Naive thymus-derived CD4-positive, alpha-beta T cell (primary cell): ENCODE data around the gene TAS2R50. TPM values are rescaled to one million over a fixed set of nuclear protein-coding genes. Genes with fewer than 3 reads are reported as not detected.
"Not testable (repeated sequence)": the region's sequence is repeated elsewhere in the genome, so short reads cannot be mapped to it uniquely, and the experiment has no call there.

Source experiments
- ATAC-seq: fragments of 150-1000 bp; cut with Tn5 transposase; 2 replicates; pipeline ENCODE4 v1.10.0; 2021; ENCODE audit warnings: mild to moderate bottlenecking, moderate library complexity
- CTCF ChIA-PET: fragments of 350-600 bp; sonication (Branson Sonifier 250); formaldehyde crosslinking; loops from one replicate; lab custom pipeline; 2021; ENCODE audit warnings: antibody characterized with exemption; lab: Charles Lee
- POLR2A ChIA-PET: fragments of 350-600 bp; sonication (Branson Sonifier 250); formaldehyde crosslinking; loops from one replicate; lab custom pipeline; 2021; ENCODE audit warnings: antibody characterized with exemption, inconsistent platforms; lab: Charles Lee
- DNase-seq, 9 donors: peaks; one replicate each; pipeline versions ENCODE4 v3.0.0 to v3.0.0-alpha.2; 2020 to 2022; ENCODE audit warnings: mixed read lengths in 1 of 9
- H3K27ac ChIP-seq: one replicate; pipeline ENCODE4 v1.7.0; 2013; ENCODE audit warnings: mild to moderate bottlenecking, low read depth, low read length, moderate library complexity
- H3K27me3 ChIP-seq, 2 donors: one replicate each; pipeline ENCODE4 v1.7.0; 2013; ENCODE audit warnings: low read length in 2 of 2, mild to moderate bottlenecking in 2 of 2, moderate library complexity in 2 of 2; ENCODE audit not compliant: control insufficient read depth in 2 of 2, insufficient read depth in 2 of 2
- H3K36me3 ChIP-seq, 3 experiments: 1 replicate in 2 of 3; 2 replicates in 1 of 3; pipeline ENCODE4 v1.7.0; 2013; ENCODE audit warnings: low read length in 3 of 3, mild to moderate bottlenecking in 3 of 3, moderate library complexity in 1 of 3; ENCODE audit not compliant: insufficient read depth in 3 of 3, control insufficient read depth in 2 of 3
- H3K4me1 ChIP-seq, 2 donors: one replicate each; pipeline ENCODE4 v1.7.0; 2013; ENCODE audit warnings: low read length in 2 of 2, mild to moderate bottlenecking in 2 of 2, moderate library complexity in 1 of 2; ENCODE audit not compliant: control insufficient read depth in 2 of 2, insufficient read depth in 2 of 2
- H3K4me3 ChIP-seq: 2 replicates; pipeline ENCODE4 v1.7.0; 2013; ENCODE audit warnings: mild to moderate bottlenecking, low read length
- H3K9me3 ChIP-seq, 3 experiments: 1 replicate in 2 of 3; 2 replicates in 1 of 3; pipeline ENCODE4 v1.7.0; 2013; ENCODE audit warnings: low read length in 3 of 3; ENCODE audit not compliant: control insufficient read depth in 2 of 3
- H3K27ac Mint-ChIP-seq, 9 donors: one replicate each; pipeline ENCODE4 v1.8.0; 2020 to 2022; ENCODE audit warnings: mixed read lengths in 9 of 9, mild to moderate bottlenecking in 8 of 9, moderate library complexity in 5 of 9, inconsistent platforms in 2 of 9
- H3K27me3 Mint-ChIP-seq, 5 donors: one replicate each; pipeline ENCODE4 v1.8.0; 2021 to 2022; ENCODE audit warnings: mixed read lengths in 5 of 5, mild to moderate bottlenecking in 1 of 5
- H3K36me3 Mint-ChIP-seq, 5 donors: one replicate each; pipeline ENCODE4 v1.8.0; 2020 to 2022; ENCODE audit warnings: mixed read lengths in 5 of 5, mild to moderate bottlenecking in 3 of 5, inconsistent platforms in 1 of 5
- H3K4me1 Mint-ChIP-seq, 7 donors: one replicate each; pipeline ENCODE4 v1.8.0; 2020 to 2022; ENCODE audit warnings: mixed read lengths in 7 of 7, mild to moderate bottlenecking in 3 of 7, inconsistent platforms in 1 of 7
- H3K4me3 Mint-ChIP-seq, 10 donors: one replicate each; pipeline ENCODE4 v1.8.0; 2020 to 2022; ENCODE audit warnings: mild to moderate bottlenecking in 10 of 10, mixed read lengths in 10 of 10, moderate library complexity in 6 of 10, inconsistent platforms in 2 of 10
- H3K9me3 Mint-ChIP-seq, 11 donors: one replicate each; pipeline ENCODE4 v1.8.0; 2020 to 2022; ENCODE audit warnings: mixed read lengths in 11 of 11, mild to moderate bottlenecking in 4 of 11, inconsistent platforms in 1 of 11, moderate library complexity in 1 of 11
- intact Hi-C, 2 donors: fragments of 100-400 bp; cut with micrococcal nuclease; formaldehyde crosslinking; loops; one replicate each; pipeline ENCODE4 v1.15.1; 2023
- polyA plus RNA-seq, 2 donors: library from polyadenylated mRNA; unstranded; fragments of 300-500 nt; fragmentation: Illumina TruSeq; gene quantifications; one replicate each; pipeline ENCODE4 v1.2.3, GENCODE V29; 2021
- total RNA-seq, 6 experiments: library from RNA in 5 of 6; stranded (reverse) in 5 of 6; gene quantifications; 1 replicate in 5 of 6; 2 replicates in 1 of 6; pipeline ENCODE4 v1.2.3 and lab custom pipeline; 2021 to 2026

The TAS2R50 gene, protein sequence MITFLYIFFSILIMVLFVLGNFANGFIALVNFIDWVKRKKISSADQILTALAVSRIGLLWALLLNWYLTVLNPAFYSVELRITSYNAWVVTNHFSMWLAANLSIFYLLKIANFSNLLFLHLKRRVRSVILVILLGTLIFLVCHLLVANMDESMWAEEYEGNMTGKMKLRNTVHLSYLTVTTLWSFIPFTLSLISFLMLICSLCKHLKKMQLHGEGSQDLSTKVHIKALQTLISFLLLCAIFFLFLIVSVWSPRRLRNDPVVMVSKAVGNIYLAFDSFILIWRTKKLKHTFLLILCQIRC
- 1 to 10 TPM in 4 of 5 experiments, under 1 TPM in 1; 0.72 to 1.9 (median 1.5) TPM for total RNA-seq
- polyA plus RNA-seq = not detected
- total RNA-seq (lab: John Stamatoyannopoulos, UW) = 0.67 reads per million

DNA sequence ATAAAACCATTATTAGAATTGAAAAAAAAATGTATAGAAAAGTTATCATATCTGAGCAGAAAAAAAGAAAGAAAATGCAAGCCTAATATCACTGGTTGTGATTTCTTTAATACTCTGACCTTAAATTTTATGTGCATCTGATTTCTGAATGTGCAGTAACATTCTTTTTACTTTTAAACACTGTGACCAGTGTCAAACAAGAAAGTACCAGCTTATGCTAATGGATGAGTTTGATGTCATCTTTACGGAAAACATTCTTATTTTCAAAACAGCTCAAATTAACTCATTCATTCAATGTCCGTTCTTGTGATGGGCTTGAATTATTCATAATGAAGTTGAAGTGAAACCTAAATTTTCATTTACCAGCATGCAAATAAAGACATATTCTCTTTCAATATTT is at the start of gene TAS2R50:
TSS of gene TAS2R50 (minus strand) at position 101 of the 400 bp plus-strand sequence. CDS start at position 49, 52 bp downstream.
- Histone ChIP-seq H3K4me3 (no peak within 1 kb of the TSS), H3K4me1 (peaks cover 13 to 17% of the 10 kb centered on the region in 2 donors), H3K27me3 (no peaks in the 10 kb centered on the region), H3K27ac (no peak within 1 kb of the TSS), H3K9me3 (no peaks in the 10 kb centered on the region), H3K36me3 (no peaks in the 10 kb centered on the region)
- Mint-ChIP-seq H3K4me3 (no peak within 1 kb of the TSS), H3K4me1 (peaks cover 8 to 36% (median 29%) of the 10 kb centered on the region in 7 donors), H3K27ac (no peak within 1 kb of the TSS), H3K27me3 (peaks cover 0 to 41% (median 0%) of the 10 kb centered on the region in 5 donors), H3K9me3 (peaks cover 0 to 14% (median 0%) of the 10 kb centered on the region in 11 donors), H3K36me3 (peaks cover 5 to 28% (median 20%) of the 10 kb centered on the region in 5 donors)
- intact Hi-C loops = no loop called here
- POLR2A ChIA-PET = no interaction called here
- DNase-seq (no peak), ATAC-seq (no peak)
- CTCF ChIA-PET = no interaction called here

- H3K36me3 ChIP-seq, H3K27ac Mint-ChIP-seq, POLR2A ChIA-PET, H3K4me3 ChIP-seq, H3K27me3 ChIP-seq, H3K27ac ChIP-seq, H3K4me1 ChIP-seq, H3K4me1 Mint-ChIP-seq, intact Hi-C loops, CTCF ChIA-PET, H3K9me3 ChIP-seq, DNase-seq, H3K9me3 Mint-ChIP-seq, H3K4me3 Mint-ChIP-seq, ATAC-seq, H3K27me3 Mint-ChIP-seq: not testable (repeated sequence)
- peaks cover 4 to 57% (median 50%) of the 10 kb centered on the region in 5 donors for H3K36me3 Mint-ChIP-seq
Observed at GRCh38 chr12:11033959-11034358, 47.2 kb upstream of the TAS2R50 start.

GRCh38 chr12:11031307-11031706 is 44.6 kb upstream of the TAS2R50 start, which contains the start of gene TAS2R31:
Gene TAS2R31, minus strand, starts transcription at chr12:11031407. Its CDS starts 72 bp downstream, at chr12:11031335.
- Mint-ChIP-seq H3K4me3 (no peak within 1 kb of the TSS), H3K36me3 (peaks cover 9 to 62% (median 55%) of the 10 kb centered on the region in 5 donors), H3K4me1 (peaks cover 0 to 4% (median 0%) of the 10 kb centered on the region in 7 donors), H3K9me3 (peaks cover 0 to 3% (median 0%) of the 10 kb centered on the region in 11 donors), H3K27me3 (no peaks in the 10 kb centered on the region), H3K27ac (peak within 1 kb of the TSS in 1 of 9 donors; percentile 36)
- Histone ChIP-seq H3K4me1 (no peaks in the 10 kb centered on the region), H3K27me3 (no peaks in the 10 kb centered on the region), H3K4me3 (no peak within 1 kb of the TSS), H3K27ac (no peak within 1 kb of the TSS), H3K36me3 (peaks cover 0 to 9% (median 0%) of the 10 kb centered on the region in 3 experiments), H3K9me3 (no peaks in the 10 kb centered on the region)
- no peak for ATAC-seq
- CTCF ChIA-PET = no interaction called here
- intact Hi-C loops = no loop called here
- POLR2A ChIA-PET = no interaction called here
- DNase-seq = no peak

- Mint-ChIP-seq H3K9me3 (peaks cover 5 to 11% (median 6%) of the 10 kb centered on the region in 11 donors), H3K27me3 (no peaks in the 10 kb centered on the region), H3K4me1 (peaks cover 0 to 11% (median 7%) of the 10 kb centered on the region in 7 donors), H3K36me3 (peaks cover 13 to 64% (median 45%) of the 10 kb centered on the region in 5 donors), H3K27ac (no peak overlapping the region), H3K4me3 (no peak overlapping the region)
- Histone ChIP-seq H3K36me3 (peaks cover 0 to 9% (median 0%) of the 10 kb centered on the region in 3 experiments), H3K4me3 (no peak overlapping the region), H3K4me1 (no peaks in the 10 kb centered on the region), H3K9me3 (no peaks in the 10 kb centered on the region), H3K27ac (no peak overlapping the region), H3K27me3 (no peaks in the 10 kb centered on the region)
- ATAC-seq (no peak), DNase-seq (no peak)
- ChIA-PET POLR2A (no interaction called here), CTCF (no interaction called here)
- intact Hi-C loops = no loop called here
Observed at GRCh38 chr12:11026118-11026517, 39.4 kb upstream of the TAS2R50 start.

GRCh38 chr12:11023387-11023786 is 36.7 kb upstream of the TAS2R50 start:
- Histone ChIP-seq H3K27ac (no peak overlapping the region), H3K27me3 (no peaks in the 10 kb centered on the region), H3K36me3 (peaks cover 0 to 9% (median 0%) of the 10 kb centered on the region in 3 experiments), H3K9me3 (no peaks in the 10 kb centered on the region), H3K4me3 (no peak overlapping the region), H3K4me1 (no peaks in the 10 kb centered on the region)
- DNase-seq = no peak
- Mint-ChIP-seq H3K9me3 (peaks cover 5 to 11% (median 6%) of the 10 kb centered on the region in 11 donors), H3K27ac (peak overlapping the region in 1 of 9 donors; percentile 33), H3K4me1 (peaks cover 0 to 11% (median 8%) of the 10 kb centered on the region in 7 donors), H3K27me3 (no peaks in the 10 kb centered on the region), H3K36me3 (peaks cover 13 to 61% (median 35%) of the 10 kb centered on the region in 5 donors), H3K4me3 (no peak overlapping the region)
- intact Hi-C loops = no loop called here
- POLR2A ChIA-PET = no interaction called here
- ATAC-seq = no peak
- CTCF ChIA-PET = no interaction called here

GRCh38 chr12:11022520-11022919 is 35.8 kb upstream of the TAS2R50 start, which contains the start of gene TAS2R19:
Gene TAS2R19, minus strand, starts transcription at chr12:11022620. Its CDS starts 49 bp downstream, at chr12:11022571.
- H3K9me3 Mint-ChIP-seq = peaks cover 4 to 11% (median 6%) of the 10 kb centered on the region in 11 donors

More at GRCh38 chr12:11022520-11022919, 35.8 kb upstream of the TAS2R50 start, which contains the start of gene TAS2R19:
- Mint-ChIP-seq H3K4me3 (no peak within 1 kb of the TSS), H3K27ac (peak within 1 kb of the TSS in 1 of 9 donors; percentile 33), H3K36me3 (peaks cover 10 to 58% (median 29%) of the 10 kb centered on the region in 5 donors), H3K4me1 (peaks cover 0 to 12% (median 8%) of the 10 kb centered on the region in 7 donors), H3K27me3 (no peaks in the 10 kb centered on the region)
- intact Hi-C loops = no loop called here
- Histone ChIP-seq H3K4me3 (no peak within 1 kb of the TSS), H3K27ac (no peak within 1 kb of the TSS), H3K4me1 (no peaks in the 10 kb centered on the region), H3K27me3 (no peaks in the 10 kb centered on the region), H3K36me3 (peaks cover 0 to 1% (median 0%) of the 10 kb centered on the region in 3 experiments), H3K9me3 (no peaks in the 10 kb centered on the region)
- ATAC-seq (no peak), DNase-seq (no peak)
- CTCF ChIA-PET = no interaction called here
- POLR2A ChIA-PET = no interaction called here
